HepG2 (cell line): ENCODE measurements around the gene DIPK1A. TPM values are rescaled to one million over a fixed set of nuclear protein-coding genes. Genes with fewer than 3 reads are reported as not detected.

Experiments used
- ATF1 ChIP-seq: IDR thresholded peaks from 2 replicates; pipeline ENCODE4 v1.6.1; 2016; ENCODE audit warnings: mild to moderate bottlenecking, control low read depth
- BRD4 ChIP-seq: sonication (generic); formaldehyde crosslinking; IDR thresholded peaks from 2 replicates; pipeline ENCODE4 v1.4.0; 2020; ENCODE audit warnings: missing genetic modification reagents
- FOXJ3 ChIP-seq: sonication (generic); formaldehyde crosslinking; IDR thresholded peaks from 2 replicates; pipeline ENCODE4 v1.4.0; 2020; ENCODE audit warnings: missing genetic modification reagents, mild to moderate bottlenecking, borderline replicate concordance
- GABPA ChIP-seq, 2 experiments: IDR thresholded peaks; 2 replicates each; pipeline ENCODE4 v1.6.1; 2011 to 2016; ENCODE audit warnings: low read depth in 2 of 2, low read length in 1 of 2, missing biosample characterization in 1 of 2, missing genetic modification characterization in 1 of 2
- IRX3 ChIP-seq: sonication (generic); formaldehyde crosslinking; IDR thresholded peaks from 2 replicates; pipeline ENCODE4 v1.8.1; 2023; ENCODE audit warnings: mild to moderate bottlenecking, low read depth, missing genetic modification reagents, borderline replicate concordance
- MBD4 ChIP-seq: IDR thresholded peaks from 2 replicates; pipeline ENCODE4 v1.6.1; 2012; ENCODE audit warnings: low read length, inconsistent platforms, borderline replicate concordance
- MED13 ChIP-seq: sonication (generic); formaldehyde crosslinking; IDR thresholded peaks from 2 replicates; pipeline ENCODE4 v1.5.0; 2020; ENCODE audit warnings: missing genetic modification reagents
- MNT ChIP-seq: fragments of 450-650 bp; IDR thresholded peaks from 2 replicates; pipeline ENCODE4 v1.6.1; 2016
- MTF2 ChIP-seq: sonication (generic); formaldehyde crosslinking; IDR thresholded peaks from 2 replicates; pipeline ENCODE4 v1.5.0; 2020; ENCODE audit warnings: missing genetic modification reagents, borderline replicate concordance
- MXD4 ChIP-seq: IDR thresholded peaks from 2 replicates; pipeline ENCODE4 v1.6.1; 2016; ENCODE audit warnings: mild to moderate bottlenecking, missing biosample characterization, missing genetic modification reagents
- SUZ12 ChIP-seq: fragments of 150-350 bp; IDR thresholded peaks from 2 replicates; pipeline ENCODE4 v1.6.1; 2014; ENCODE audit warnings: low read depth, low read length
- XBP1 ChIP-seq: sonication (generic); formaldehyde crosslinking; IDR thresholded peaks from 2 replicates; pipeline ENCODE4 v1.5.0; 2020; ENCODE audit warnings: missing genetic modification reagents
- ZBTB3 ChIP-seq: sonication (generic); formaldehyde crosslinking; IDR thresholded peaks from 2 replicates; pipeline ENCODE4 v1.4.0; 2020; ENCODE audit warnings: low read depth, mild to moderate bottlenecking, moderate library complexity, missing genetic modification reagents, borderline replicate concordance
- ZBTB8A ChIP-seq: sonication (generic); formaldehyde crosslinking; IDR thresholded peaks from 2 replicates; pipeline ENCODE4 v1.4.0; 2020; ENCODE audit warnings: mild to moderate bottlenecking, low read depth, missing genetic modification reagents, borderline replicate concordance
- ZNF136 ChIP-seq: sonication (generic); formaldehyde crosslinking; IDR thresholded peaks from 2 replicates; pipeline ENCODE4 v1.8.1; 2022; ENCODE audit warnings: low read depth, mild to moderate bottlenecking, moderate library complexity, missing genetic modification reagents
- ZNF275 ChIP-seq: sonication (generic); formaldehyde crosslinking; IDR thresholded peaks from 2 replicates; pipeline ENCODE4 v1.8.0; 2022; ENCODE audit warnings: missing genetic modification reagents, mild to moderate bottlenecking, inconsistent platforms, borderline replicate concordance
- ZNF564 ChIP-seq: sonication (generic); formaldehyde crosslinking; IDR thresholded peaks from 2 replicates; pipeline ENCODE4 v1.8.1; 2023; ENCODE audit warnings: mild to moderate bottlenecking, missing genetic modification reagents
- ZNF709 ChIP-seq: sonication (generic); formaldehyde crosslinking; IDR thresholded peaks from 2 replicates; pipeline ENCODE4 v1.5.0; 2020; ENCODE audit warnings: mild to moderate bottlenecking, missing genetic modification reagents
- ZNF788 ChIP-seq: sonication (generic); formaldehyde crosslinking; IDR thresholded peaks from 2 replicates; pipeline ENCODE4 v1.5.0; 2020; ENCODE audit warnings: mild to moderate bottlenecking, missing genetic modification reagents, borderline replicate concordance
- ZZZ3 ChIP-seq: sonication (generic); formaldehyde crosslinking; IDR thresholded peaks from 2 replicates; pipeline ENCODE4 v1.4.0; 2020; ENCODE audit warnings: missing genetic modification reagents, mild to moderate bottlenecking, borderline replicate concordance
- polyA plus RNA-seq, 8 experiments: library from polyadenylated mRNA; depleted of rRNA in 3 of 8; stranded (reverse) in 7 of 8; unstranded in 1 of 8; fragments of >200 nt; fragmentation: Illumina TruSeq in 4 of 8; extraction: Trizol in 4 of 8; gene quantifications; 2 replicates each; pipeline versions ENCODE4 v1.2.1 to v1.2.3, GENCODE V29; 2011 to 2016; ENCODE audit warnings: low read depth in 4 of 8, missing spikeins in 1 of 8, mixed read lengths in 1 of 8; ENCODE audit not compliant: insufficient read depth in 1 of 8
- total RNA-seq, 5 experiments: library from RNA; depleted of rRNA; stranded (reverse); fragments of >200 nt; fragmentation: Illumina TruSeq; extraction: Trizol; gene quantifications; 2 replicates each; pipeline ENCODE4 v1.2.3, GENCODE V29; 2016; ENCODE audit warnings: low read depth in 1 of 5
- TF ChIP-seq, protein P1 (sequence below): sonication (generic); formaldehyde crosslinking; IDR thresholded peaks from 2 replicates; pipeline ENCODE4; 2020; ENCODE audit warnings: missing genetic modification reagents, mild to moderate bottlenecking, borderline replicate concordance
- TF ChIP-seq, protein P2 (sequence below): IDR thresholded peaks from 2 replicates; pipeline ENCODE4 v1.6.1; 2016; ENCODE audit warnings: missing compliant biosample characterization, missing genetic modification reagents, borderline replicate concordance

DIPK1A gene
- total and polyA plus RNA-seq, 2 of the 13 experiments (the other 11 are each of a cell fraction or from before 2014, with no cell fraction given), result 8.4 TPM

GRCh38 chr1:92961896-92962752 is 862 bp upstream of the DIPK1A start (continued):
- TF ChIP-seq FOXJ3, result no peak
- TF ChIP-seq ZBTB3 (CRISPR knock-in tag), result 0 out of 2 replicates have a peak, but pooled peaks have one; percentile 44
- peak; percentile 11; the same call in 1 of the 2 replicates for TF ChIP-seq ZNF564 (CRISPR knock-in tag)
- no peak for TF ChIP-seq GABPA (IDR thresholded peaks at IDR 0.05; ENCODE audit: low read depth, low read length)
- no peak for TF ChIP-seq GABPA (CRISPR knock-in tag; IDR thresholded peaks at IDR 0.05; ENCODE audit: low read depth)
- TF ChIP-seq MBD4, result no peak
- TF ChIP-seq ZNF709 (CRISPR knock-in tag), result no peak
- TF ChIP-seq BRD4 (CRISPR knock-in tag), result 0 out of 2 replicates have a peak, but pooled peaks have one; percentile 3
- no peak for TF ChIP-seq ZBTB8A (CRISPR knock-in tag)
- no peak for TF ChIP-seq SUZ12
- no peak for TF ChIP-seq ZNF788 (CRISPR knock-in tag)
- TF ChIP-seq, protein P1, sequence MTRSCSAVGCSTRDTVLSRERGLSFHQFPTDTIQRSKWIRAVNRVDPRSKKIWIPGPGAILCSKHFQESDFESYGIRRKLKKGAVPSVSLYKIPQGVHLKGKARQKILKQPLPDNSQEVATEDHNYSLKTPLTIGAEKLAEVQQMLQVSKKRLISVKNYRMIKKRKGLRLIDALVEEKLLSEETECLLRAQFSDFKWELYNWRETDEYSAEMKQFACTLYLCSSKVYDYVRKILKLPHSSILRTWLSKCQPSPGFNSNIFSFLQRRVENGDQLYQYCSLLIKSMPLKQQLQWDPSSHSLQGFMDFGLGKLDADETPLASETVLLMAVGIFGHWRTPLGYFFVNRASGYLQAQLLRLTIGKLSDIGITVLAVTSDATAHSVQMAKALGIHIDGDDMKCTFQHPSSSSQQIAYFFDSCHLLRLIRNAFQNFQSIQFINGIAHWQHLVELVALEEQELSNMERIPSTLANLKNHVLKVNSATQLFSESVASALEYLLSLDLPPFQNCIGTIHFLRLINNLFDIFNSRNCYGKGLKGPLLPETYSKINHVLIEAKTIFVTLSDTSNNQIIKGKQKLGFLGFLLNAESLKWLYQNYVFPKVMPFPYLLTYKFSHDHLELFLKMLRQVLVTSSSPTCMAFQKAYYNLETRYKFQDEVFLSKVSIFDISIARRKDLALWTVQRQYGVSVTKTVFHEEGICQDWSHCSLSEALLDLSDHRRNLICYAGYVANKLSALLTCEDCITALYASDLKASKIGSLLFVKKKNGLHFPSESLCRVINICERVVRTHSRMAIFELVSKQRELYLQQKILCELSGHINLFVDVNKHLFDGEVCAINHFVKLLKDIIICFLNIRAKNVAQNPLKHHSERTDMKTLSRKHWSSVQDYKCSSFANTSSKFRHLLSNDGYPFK (CRISPR knock-in tag), result 0 out of 2 replicates have a peak, but pooled peaks have one; percentile 16
- 0 out of 2 replicates have a peak, but pooled peaks have one; percentile 29 for TF ChIP-seq MTF2 (CRISPR knock-in tag)
- TF ChIP-seq XBP1 (CRISPR knock-in tag), result no peak
- TF ChIP-seq ATF1 (CRISPR knock-in tag), result no peak
- TF ChIP-seq, protein P2, sequence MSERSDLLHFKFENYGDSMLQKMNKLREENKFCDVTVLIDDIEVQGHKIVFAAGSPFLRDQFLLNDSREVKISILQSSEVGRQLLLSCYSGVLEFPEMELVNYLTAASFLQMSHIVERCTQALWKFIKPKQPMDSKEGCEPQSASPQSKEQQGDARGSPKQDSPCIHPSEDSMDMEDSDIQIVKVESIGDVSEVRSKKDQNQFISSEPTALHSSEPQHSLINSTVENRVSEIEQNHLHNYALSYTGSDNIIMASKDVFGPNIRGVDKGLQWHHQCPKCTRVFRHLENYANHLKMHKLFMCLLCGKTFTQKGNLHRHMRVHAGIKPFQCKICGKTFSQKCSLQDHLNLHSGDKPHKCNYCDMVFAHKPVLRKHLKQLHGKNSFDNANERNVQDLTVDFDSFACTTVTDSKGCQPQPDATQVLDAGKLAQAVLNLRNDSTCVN (CRISPR knock-in tag), result no peak
- no peak for TF ChIP-seq MNT
- TF ChIP-seq ZNF275 (CRISPR knock-in tag), result no peak
- TF ChIP-seq MXD4 (CRISPR knock-in tag), result no peak
- no peak for TF ChIP-seq ZZZ3 (CRISPR knock-in tag)
- TF ChIP-seq IRX3, result peak; percentile 15; the same call in 1 of the 2 replicates
- TF ChIP-seq ZNF136 (CRISPR knock-in tag), result no peak
- no peak for TF ChIP-seq MED13
